CD4-positive, alpha-beta T cell (primary cell): ENCODE measurements around the gene IFNGR1. TPM values are rescaled to one million over a fixed set of nuclear protein-coding genes. Genes with fewer than 3 reads are reported as not detected.

ENCODE experiments used
- ATAC-seq: fragments of 200-7000 bp; cut with Tn5 transposase; one replicate; pipeline ENCODE4 v1.10.0; 2022; ENCODE audit warnings: mild to moderate bottlenecking; ENCODE audit not compliant: poor library complexity
- CTCF ChIA-PET: fragments of 350-600 bp; sonication (Branson Sonifier 250); formaldehyde crosslinking; loops from one replicate; lab custom pipeline; 2021; ENCODE audit warnings: antibody characterized with exemption, inconsistent platforms; lab: Charles Lee
- POLR2A ChIA-PET: fragments of 350-600 bp; sonication (Branson Sonifier 250); formaldehyde crosslinking; loops from one replicate; lab custom pipeline; 2021; ENCODE audit warnings: antibody characterized with exemption, inconsistent platforms; lab: Charles Lee
- DNase-seq, 14 experiments: peaks; one replicate each; pipeline ENCODE4 v3.0.0-alpha.2; 2013 to 2020; ENCODE audit warnings: mixed read lengths in 2 of 14
- H3K27ac ChIP-seq, 2 donors: one replicate each; pipeline versions ENCODE4 v1.5.1 to v1.7.0; 2013; ENCODE audit warnings: low read length in 2 of 2, low read depth in 1 of 2, mild to moderate bottlenecking in 1 of 2
- H3K27me3 ChIP-seq, 2 experiments: 1 replicate in 1 of 2; 2 replicates in 1 of 2; pipeline versions ENCODE4 v1.6.1 to v1.7.0; 2013; ENCODE audit warnings: low read length in 2 of 2, control low read depth in 1 of 2, mild to moderate bottlenecking in 1 of 2, moderate library complexity in 1 of 2; ENCODE audit not compliant: insufficient read depth in 2 of 2, control insufficient read depth in 1 of 2
- H3K36me3 ChIP-seq: one replicate; pipeline ENCODE4 v1.6.1; 2013; ENCODE audit warnings: low read length, control low read depth; ENCODE audit not compliant: insufficient read depth
- H3K4me1 ChIP-seq: one replicate; pipeline ENCODE4 v1.6.1; 2013; ENCODE audit warnings: low read length, control low read depth; ENCODE audit not compliant: insufficient read depth
- H3K4me3 ChIP-seq: one replicate; pipeline ENCODE4 v1.5.1; 2013; ENCODE audit warnings: mild to moderate bottlenecking, low read length, moderate library complexity
- H3K9me3 ChIP-seq, 2 experiments: 1 replicate in 1 of 2; 2 replicates in 1 of 2; pipeline versions ENCODE4 v1.6.1 to v1.7.0; 2013; ENCODE audit warnings: low read length in 2 of 2, mild to moderate bottlenecking in 2 of 2, control low read depth in 1 of 2, moderate library complexity in 1 of 2; ENCODE audit not compliant: control insufficient read depth in 1 of 2, insufficient read depth in 1 of 2
- H3K27ac Mint-ChIP-seq: one replicate; pipeline ENCODE4 v1.8.0; 2020; ENCODE audit warnings: mixed read lengths
- H3K27me3 Mint-ChIP-seq: one replicate; pipeline ENCODE4 v1.8.0; 2021; ENCODE audit warnings: mixed read lengths
- H3K36me3 Mint-ChIP-seq: one replicate; pipeline ENCODE4 v1.8.0; 2021; ENCODE audit warnings: low read depth, mixed read lengths
- H3K4me1 Mint-ChIP-seq: one replicate; pipeline ENCODE4 v1.8.0; 2021; ENCODE audit warnings: low read depth, mixed read lengths
- H3K4me3 Mint-ChIP-seq: one replicate; pipeline ENCODE4 v1.8.0; 2020; ENCODE audit warnings: mild to moderate bottlenecking, mixed read lengths
- H3K9me3 Mint-ChIP-seq: one replicate; pipeline ENCODE4 v1.8.0; 2020; ENCODE audit warnings: mixed read lengths
- CTCF ChIP-seq: fragments of 200-600 bp; IDR thresholded peaks from one replicate; pipeline ENCODE4 v1.8.0; 2022; ENCODE audit warnings: antibody characterized with exemption, mild to moderate bottlenecking
- intact Hi-C, 2 experiments: fragments of 100-400 bp; cut with DNase I in 1 of 2; cut with micrococcal nuclease in 1 of 2; formaldehyde crosslinking; loops; one replicate each; pipeline versions ENCODE4 v1.15.1 to v1.9.0; 2023 to 2025; cut with DNase I, micrococcal nuclease
- total RNA-seq, 174 experiments: library from RNA in 2 of 174; stranded (reverse) in 2 of 174; gene quantifications; one replicate each; pipeline ENCODE4 v1.2.3 and lab custom pipeline; 2021 to 2026

IFNGR1 gene
- total RNA-seq, 2 experiments from 2014 or later: 81.7 to 84.3 TPM

GRCh38 chr6:137265561-137266308 is 46.5 kb upstream of the IFNGR1 start:
- POLR2A ChIA-PET: no interaction called here
- no peaks in the 10 kb centered on the region for H3K36me3 Mint-ChIP-seq
- CTCF ChIA-PET: no interaction called here
- H3K9me3 Mint-ChIP-seq: no peaks in the 10 kb centered on the region
- H3K27me3 ChIP-seq: no peaks in the 10 kb centered on the region
- H3K9me3 ChIP-seq: no peaks in the 10 kb centered on the region
- H3K4me3 Mint-ChIP-seq: no peak overlapping the region
- DNase-seq (no peak), ATAC-seq (no peak)
- H3K4me3 ChIP-seq: no peak overlapping the region
- no peaks in the 10 kb centered on the region for H3K36me3 ChIP-seq
- peaks cover 6% of the 10 kb centered on the region for H3K4me1 ChIP-seq
- TF ChIP-seq CTCF: no peak
- peaks cover 11% of the 10 kb centered on the region for H3K4me1 Mint-ChIP-seq
- H3K27ac Mint-ChIP-seq: no peak overlapping the region
- H3K27ac ChIP-seq: no peak overlapping the region
- peaks cover 13% of the 10 kb centered on the region for H3K27me3 Mint-ChIP-seq
- intact Hi-C loops: no loop called here

- H3K4me3 ChIP-seq: no peak overlapping the region
- no peaks in the 10 kb centered on the region for H3K27me3 ChIP-seq
- H3K9me3 Mint-ChIP-seq: no peaks in the 10 kb centered on the region
- H3K4me1 ChIP-seq: peaks cover 6% of the 10 kb centered on the region
- H3K4me1 Mint-ChIP-seq: peaks cover 14% of the 10 kb centered on the region
- DNase-seq (no peak), ATAC-seq (no peak)
- POLR2A ChIA-PET: interaction anchor here (0.7 kb wide), 1 partner anchor 30 kb away, joined by 5 read pairs; no protein-coding TSS in a partner anchor
- no peak overlapping the region for H3K27ac Mint-ChIP-seq
- no peaks in the 10 kb centered on the region for H3K36me3 Mint-ChIP-seq
- H3K36me3 ChIP-seq: no peaks in the 10 kb centered on the region
- peaks cover 13% of the 10 kb centered on the region for H3K27me3 Mint-ChIP-seq
- no peak for TF ChIP-seq CTCF
- H3K4me3 Mint-ChIP-seq: no peak overlapping the region
- intact Hi-C loops: no loop called here
- no peak overlapping the region for H3K27ac ChIP-seq
- no peaks in the 10 kb centered on the region for H3K9me3 ChIP-seq
- CTCF ChIA-PET: no interaction called here
Observed at GRCh38 chr6:137264311-137265075, 45.3 kb upstream of the IFNGR1 start.

GRCh38 chr6:137261761-137262160 is 42.6 kb upstream of the IFNGR1 start:
- ChIA-PET CTCF (no interaction called here), POLR2A (interaction anchor here (0.7 kb wide), 2 partner anchors 27 to 40 kb away, joined by 3 read pairs; no protein-coding TSS in a partner anchor)
- intact Hi-C loops: no loop called here
- Mint-ChIP-seq H3K27me3 (peaks cover 5% of the 10 kb centered on the region), H3K27ac (no peak overlapping the region), H3K4me1 (peaks cover 14% of the 10 kb centered on the region), H3K9me3 (no peaks in the 10 kb centered on the region), H3K4me3 (no peak overlapping the region), H3K36me3 (no peaks in the 10 kb centered on the region)
- peaks cover 6% of the 10 kb centered on the region for H3K4me1 ChIP-seq
- DNase-seq (peak in 3 of 14 experiments; percentile 28 to 61 (median 44)), ATAC-seq (no peak)
- H3K4me3 ChIP-seq: no peak overlapping the region
- H3K27ac ChIP-seq: no peak overlapping the region
- H3K9me3 ChIP-seq: no peaks in the 10 kb centered on the region
- H3K27me3 ChIP-seq: no peaks in the 10 kb centered on the region
- no peak for TF ChIP-seq CTCF
- H3K36me3 ChIP-seq: no peaks in the 10 kb centered on the region
